HG03060 (cell line): ENCODE measurements around the gene MAP4K2.

Experiments used
- ATAC-seq: cut with Tn5 transposase; IDR thresholded peaks from one replicate; pipeline ENCODE4 v1.9.1; 2021; ENCODE audit warnings: low read depth, moderate number of reproducible peaks; ENCODE audit not compliant: unreplicated experiment

MAP4K2 gene

DNA sequence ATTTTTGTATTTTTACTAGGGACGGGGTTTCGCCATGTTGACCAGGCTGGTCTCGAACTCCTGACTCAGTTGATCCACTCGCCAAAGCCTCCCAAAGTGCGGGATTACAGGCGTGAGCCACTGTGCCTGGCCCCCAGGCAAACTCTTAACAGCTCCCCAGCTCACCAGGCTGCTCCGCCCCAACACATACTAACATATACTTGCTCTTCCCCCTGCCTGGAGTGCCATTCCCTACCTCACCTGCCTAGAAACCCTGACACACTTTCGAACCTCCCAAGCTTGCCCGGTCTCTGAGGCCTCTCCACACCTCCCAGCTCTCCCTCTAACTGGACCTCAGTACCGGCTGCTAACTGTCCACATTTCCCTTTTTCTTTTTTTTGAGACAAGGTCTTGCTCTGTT lies 8.5 kb downstream of the MAP4K2 start:
- ATAC-seq: no peak

DNA sequence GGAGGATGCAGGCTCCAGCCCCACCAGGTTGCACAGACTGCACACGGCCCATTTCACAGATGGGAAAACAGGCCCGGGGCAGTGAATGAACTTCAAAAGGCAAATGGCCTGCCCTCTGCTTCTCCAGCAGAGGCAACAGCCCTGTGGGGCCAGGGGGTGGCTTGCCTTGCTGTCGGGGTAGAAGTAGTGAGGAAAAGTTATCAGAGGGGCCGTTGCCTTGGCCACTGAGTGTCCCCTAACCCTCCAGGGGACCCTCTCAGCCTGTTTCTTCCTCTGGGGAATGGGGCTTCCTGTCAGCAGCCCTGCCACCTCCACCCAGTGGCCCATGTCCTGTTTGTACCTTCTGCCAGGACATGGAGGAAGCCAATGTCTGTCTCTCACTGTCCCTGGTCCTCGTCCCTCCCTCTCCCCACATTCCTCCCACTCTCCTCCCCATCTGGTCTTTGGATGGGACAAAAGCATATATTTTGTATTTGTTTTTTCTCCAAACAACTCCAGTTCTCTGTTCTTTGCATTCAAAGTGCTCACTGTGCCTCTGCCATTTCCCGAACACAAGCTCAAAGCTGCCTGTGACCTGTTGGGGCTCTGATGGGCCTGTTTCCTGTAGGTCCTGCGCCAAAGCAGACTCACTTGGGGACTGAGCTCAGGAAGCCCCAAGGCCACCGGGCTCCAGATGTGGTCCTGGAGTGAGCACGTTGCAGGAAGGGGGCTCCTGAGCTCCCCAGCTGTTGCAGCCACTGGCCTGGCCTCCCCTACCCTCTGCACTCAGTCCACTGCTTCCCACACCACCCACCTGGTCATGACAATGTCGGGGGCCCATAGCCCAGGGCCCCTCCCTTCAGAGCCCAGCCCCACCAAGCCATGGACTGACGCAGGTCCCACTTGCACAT lies 9.5 kb downstream of the MAP4K2 start:
- ATAC-seq: no peak

DNA sequence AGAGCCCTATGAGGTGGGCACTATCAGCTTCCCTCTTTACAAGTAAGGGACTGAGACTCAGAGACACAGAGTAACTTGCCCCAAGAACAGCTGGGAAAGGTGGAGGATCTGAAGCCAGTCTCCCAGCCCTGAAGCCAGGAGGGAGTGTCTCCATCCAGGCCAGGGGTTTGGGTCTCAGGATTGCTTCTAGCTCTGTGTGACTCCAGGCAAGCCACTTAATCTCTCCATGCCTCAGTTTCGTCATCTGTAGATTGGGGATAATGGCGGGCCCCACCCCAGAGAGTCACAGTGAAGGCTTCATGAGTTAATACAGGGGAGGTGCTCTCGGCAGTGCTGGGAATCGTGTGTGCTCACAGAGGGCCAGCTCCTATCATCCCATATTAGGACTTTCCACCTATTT lies 10.5 kb downstream of the MAP4K2 start:
- no peak for ATAC-seq

DNA sequence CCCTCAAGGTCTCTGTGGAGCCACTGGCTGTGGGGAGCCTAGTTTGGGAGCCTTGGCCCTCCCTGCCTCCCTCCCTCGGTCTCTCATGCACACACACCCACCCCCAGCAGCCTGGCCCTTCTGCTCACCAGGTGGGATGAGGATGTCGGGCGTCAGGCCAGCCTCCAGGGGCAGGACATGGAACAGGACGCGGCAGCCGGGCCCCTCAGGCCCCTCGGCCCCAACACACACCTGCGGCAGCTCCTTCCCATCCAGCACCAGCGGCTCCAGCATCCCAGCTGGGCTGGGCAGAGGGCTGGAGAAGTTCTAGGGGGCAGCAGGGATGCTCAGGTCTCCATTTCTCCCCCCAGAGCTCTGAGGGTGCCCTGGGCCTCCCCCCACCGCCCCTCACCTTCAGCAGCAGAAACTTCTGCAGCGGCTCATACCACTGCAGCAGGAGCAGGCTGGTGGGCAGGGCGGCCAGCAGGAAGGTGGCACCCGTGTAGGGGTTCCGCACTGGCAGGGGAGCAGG lies 11.2 kb downstream of the MAP4K2 start:
- ATAC-seq: no peak

DNA sequence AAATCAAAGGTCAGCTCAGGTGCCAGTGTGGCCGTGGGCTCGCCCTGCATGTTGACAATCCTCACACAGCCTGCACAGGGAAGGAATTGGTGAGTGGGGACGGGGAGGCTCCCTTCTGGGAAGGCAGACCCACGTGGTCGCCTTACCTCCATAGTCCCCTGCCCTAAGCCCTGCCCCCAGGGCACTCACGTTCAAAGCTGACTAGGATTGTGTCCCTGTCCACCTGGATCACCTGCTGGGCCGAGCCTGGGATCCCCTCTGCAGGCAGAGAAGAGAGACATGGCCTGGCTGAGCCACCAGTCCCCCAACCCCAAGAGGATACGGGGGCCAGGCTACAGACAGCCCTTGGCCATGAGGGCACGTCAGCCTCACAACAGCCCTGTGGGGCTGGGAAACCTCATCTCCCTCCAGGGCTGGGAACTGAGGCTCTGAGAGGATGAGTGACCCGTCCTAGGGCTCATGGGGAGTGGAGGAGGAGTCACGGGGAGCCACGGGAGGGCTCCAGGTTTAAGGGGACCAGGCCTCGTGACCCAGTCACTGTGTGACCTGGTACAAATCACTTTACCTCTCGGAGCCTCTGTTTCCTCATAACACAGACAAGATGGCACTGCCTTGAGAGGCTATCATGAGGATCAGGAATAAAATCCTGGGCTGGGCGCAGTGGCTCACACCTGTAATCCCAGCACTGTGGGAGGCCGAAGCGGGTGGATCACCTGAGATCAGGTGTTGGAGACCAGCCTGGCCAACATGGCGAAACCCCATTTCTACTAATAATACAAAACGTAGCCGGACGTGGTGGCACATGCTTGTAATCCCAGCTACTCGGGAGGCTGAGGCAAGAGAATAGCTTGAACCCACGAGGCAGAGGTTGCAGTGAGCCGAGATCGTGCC lies 12.6 kb downstream of the MAP4K2 start:
- no peak for ATAC-seq

DNA sequence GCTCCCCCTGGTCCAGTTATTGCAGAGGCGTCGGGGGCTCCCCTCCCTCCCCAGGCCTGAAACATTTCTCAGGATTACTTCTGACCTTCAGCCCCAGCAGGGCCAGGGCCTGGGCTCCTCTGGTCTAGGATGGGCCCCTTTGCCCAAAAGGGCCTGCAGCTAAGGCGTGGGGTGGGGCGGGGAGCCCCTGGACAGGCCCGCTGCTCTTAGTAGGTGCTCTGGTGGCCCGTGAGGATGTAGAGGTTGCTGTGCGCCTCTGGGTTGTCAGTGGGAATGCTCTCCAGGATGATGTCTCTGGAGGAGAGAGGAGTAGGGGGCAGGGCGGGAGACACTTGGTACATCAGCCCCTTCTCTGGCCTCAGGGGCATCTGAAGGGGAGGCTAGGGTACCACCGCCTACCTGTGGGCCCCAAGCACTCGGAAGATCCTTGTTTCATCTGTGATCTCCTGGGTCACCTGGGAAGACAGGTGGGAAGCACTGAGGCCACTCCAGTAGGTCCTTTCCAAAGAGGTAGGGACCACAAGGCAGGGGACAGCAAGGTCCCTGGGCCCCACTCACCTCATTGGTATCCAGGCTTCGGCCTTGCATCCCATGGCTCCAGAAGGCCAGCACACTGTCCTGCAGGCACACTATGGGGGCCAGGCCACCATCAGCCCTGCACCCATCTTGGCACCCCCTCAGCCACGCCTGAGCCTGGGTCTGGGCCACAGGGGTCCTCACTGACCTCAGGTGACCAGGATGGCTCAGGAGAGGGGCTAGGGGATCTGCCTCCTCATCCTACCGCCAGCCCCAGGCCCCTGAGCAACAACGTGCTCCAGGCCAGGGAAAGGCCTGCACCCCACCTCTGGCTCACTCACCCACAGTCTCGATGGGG lies 13.4 kb downstream of the MAP4K2 start:
- no peak for ATAC-seq

DNA sequence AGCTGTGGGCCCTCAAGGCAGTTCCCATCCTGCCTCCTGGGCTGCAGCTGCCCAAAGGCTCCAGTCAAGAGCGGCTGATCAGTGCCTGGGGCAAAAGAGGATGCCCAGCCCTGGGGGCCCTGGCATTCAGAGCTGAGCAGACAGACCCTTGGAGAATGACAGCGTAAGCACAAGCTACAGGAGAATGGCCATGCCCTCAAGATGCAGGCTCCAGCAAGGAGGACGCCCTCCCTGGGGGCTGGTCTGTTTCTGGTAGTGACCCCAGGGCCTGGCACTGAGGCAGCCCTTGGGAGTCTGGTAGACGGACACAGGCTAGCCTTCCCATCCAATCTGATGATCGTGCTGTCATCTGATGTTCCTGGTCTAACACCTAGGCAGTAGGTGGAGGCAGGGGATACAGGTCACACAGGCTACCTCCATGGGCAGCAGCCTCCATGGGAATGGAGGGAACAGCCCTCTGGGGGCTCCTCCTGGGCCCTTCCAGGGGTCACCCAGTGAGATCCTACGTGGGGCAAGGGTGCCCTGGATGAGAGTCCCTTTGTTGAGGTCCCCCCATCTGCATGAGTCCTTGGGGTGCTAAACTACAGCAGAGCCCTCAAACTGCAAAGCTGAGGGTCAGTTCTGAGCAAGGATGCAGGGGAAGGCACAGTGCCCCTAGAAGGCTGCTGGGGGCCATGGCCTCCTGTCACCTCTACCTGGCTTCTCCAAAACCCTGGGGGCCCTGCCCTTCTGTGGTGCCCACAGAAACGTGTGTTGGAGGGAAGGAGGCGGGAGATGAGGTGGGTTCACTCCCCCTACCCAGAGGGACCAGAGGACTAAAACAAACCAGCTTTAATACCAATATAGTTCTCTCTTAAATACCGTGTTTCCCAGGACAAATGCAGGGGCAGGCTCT lies 14.4 kb downstream of the MAP4K2 start:
- ATAC-seq: no peak

DNA sequence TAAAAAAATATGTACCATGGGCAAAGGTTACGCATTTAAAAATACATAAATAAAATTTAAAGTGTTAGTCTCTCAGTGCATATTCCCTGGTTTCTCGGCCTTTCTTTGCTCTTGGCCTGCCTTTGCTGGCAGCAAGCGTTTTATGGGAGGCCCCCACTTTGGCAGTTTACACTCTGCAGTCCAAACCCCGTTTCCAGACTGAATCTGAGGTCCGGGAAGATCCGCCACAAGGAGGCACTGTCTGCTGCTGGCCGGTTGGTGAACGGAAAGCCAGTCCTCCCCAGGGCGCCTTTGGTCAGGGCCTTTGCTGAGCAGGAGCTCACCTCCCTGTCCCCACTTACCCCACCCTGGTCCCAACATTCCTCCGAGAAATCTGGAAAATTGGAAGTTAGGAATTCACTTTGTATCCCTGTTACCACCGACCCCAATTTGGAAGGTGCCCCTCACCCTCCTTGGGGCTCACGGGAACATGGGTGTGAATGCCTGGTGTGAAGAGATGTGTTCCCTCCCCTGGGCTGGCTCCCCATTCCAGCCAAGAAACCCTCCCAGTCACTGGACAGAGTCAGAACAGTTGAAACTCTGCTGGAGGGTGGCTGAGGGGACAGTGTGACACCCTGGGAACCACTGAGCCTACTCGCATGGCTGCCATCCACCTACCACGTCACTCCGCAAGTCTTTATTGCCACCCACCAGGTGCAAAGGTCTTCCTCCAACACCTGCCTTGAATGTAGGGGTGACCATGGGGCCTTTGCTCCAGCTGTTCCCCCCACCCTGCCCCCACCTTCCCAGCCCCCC lies 15.3 kb downstream of the MAP4K2 start:
- ATAC-seq: no peak

DNA sequence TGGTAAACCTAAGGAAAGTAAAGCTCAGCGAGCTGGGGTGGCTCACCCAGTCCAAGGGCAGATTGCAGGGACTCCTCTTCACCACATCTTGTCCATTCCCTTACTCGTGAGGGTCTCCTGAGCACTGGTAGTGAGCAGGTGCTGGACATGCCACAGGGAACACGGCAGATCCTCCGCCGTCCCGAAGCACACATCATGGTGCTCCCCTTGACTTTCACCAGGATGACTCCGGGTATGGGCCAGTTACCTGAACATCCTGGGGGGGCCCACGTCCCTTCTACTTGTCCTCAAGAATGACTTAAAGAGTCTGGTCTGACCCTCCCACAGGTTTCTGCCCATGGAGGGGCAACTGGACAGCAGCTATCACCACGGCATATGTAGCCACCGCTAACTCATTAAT lies 16.7 kb downstream of the MAP4K2 start:
- ATAC-seq: no peak

DNA sequence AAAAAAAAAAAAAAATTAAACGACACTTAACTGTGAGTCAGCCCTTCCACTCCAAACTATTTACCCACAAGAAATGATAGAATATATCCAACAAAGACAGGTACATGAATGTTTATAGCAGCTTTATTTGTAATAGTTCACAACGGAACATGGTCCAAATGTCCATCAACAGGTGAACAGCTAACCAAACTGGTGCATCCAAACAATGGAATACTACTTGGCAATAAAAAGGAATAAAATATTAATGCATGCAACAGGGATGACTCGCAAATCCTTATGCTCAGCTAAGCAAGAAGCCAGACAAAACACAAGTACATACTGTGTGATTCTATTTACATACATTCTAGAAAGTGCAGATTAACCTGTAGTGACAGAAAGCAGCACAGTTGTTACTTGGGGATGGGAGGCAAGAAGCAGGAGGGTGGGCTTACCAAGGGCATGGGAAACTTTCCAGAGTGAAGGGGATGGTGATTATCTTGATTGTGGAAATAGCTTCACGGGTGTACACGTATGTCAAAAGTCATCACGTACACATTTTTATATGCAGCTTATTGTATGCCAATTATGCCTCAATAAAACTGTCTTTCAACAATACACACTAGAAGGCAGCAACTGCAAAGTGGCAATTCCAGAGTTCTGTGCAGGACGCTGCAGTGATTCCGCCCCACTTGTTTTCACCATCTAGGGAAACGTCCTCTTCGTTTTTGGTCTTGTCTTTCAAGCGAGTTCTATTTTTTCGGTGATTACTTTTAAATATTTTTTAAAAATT lies 18.0 kb downstream of the MAP4K2 start:
- ATAC-seq: no peak

DNA sequence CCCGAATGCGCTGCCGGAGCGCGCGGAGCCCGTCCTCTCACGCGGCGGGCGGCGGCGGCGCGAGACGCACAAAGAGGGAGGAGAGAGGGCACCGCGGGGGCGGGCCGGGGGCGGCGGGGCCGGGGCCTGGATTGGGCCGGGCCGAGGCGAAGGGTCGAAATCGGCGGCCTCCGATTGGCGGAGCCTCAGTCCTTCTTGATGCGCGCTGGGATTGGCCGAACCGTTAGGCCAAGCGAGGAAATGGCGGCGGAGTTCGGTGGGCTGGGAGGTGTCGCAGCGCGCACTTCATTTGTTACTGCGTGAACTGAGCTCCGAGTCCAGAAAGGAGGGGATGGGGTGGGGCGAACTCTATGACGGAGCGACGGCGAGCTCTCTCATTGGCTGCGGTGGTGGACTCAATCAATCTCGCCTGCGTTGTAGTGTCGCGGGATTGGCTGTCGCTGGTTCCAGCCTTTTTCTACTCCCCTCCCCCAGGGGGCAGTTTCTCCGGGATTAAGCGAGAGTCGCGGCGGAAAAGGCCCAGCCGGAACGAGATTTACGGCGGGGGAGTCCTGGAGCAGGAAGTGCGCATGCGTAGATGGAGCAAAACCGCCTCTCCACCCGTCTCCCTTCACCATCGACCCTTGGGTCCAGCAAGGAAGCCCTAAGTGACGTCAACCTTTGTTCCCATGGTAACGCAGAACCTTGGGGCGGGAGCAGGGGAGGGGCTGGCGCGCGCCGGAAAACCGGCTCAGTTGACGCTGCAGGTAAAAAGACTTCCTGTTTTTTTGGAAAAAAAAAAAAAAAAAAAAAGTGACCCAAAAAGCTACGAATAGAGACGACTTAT lies 24.3 kb downstream of the MAP4K2 start, which contains the start of gene SF1:
SF1 (minus strand) TSS at position 70 of the 826 bp plus-strand sequence. CDS start 150 bp downstream, outside the sequence.
- ATAC-seq: peak; percentile 64

DNA sequence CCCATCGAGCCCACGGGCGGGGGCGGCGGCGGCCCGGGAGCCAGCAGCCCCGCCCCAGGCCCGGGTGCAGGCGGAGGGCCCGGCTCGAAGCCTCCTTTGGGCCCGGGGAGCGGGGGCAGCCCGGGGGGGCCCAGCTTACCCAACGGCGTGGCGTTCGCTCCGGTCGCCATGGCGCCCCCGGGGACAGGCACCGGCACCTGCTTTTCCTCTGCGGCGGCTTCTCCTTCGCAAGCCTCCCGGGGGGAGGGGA lies 24.9 kb downstream of the MAP4K2 start:
- ATAC-seq: no peak

DNA sequence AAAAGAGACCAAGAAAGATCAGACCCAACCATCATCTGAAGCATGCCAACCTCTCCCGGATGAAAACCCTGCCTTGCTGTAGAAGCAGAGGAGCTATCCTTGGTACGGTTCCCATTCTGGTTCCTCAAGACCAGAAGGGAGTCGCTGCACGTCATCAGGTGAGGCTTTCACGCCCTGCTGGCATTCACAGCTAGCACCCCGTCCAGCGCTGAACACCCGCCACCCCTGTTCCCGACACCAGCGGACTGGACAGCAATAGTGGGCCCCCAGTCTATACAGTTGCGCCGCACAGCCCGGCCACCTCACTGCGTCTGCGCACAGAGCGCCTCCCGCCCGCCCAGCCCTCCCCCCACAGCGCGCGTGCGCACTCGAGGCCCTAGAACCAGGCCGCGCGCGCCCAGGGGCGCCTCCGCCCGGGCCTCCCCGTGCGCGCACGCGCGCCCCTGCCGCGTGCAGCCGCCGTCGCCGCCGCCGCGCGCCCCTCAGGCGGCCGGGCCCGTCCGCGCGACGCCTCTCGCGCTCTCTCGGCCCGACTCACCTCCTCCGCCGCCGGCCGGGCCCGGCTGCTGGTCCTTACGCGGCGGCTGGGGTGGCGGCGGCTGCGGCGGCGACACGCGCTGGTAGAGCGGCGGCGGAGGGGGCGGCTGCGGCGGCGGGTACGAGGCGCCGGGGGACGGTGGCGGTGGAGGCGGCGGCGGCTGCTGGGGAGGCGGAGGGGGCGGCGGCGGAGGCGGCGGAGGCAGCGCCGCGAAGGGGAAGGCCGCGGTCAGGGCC lies 25.4 kb downstream of the MAP4K2 start:
- ATAC-seq: no peak

DNA sequence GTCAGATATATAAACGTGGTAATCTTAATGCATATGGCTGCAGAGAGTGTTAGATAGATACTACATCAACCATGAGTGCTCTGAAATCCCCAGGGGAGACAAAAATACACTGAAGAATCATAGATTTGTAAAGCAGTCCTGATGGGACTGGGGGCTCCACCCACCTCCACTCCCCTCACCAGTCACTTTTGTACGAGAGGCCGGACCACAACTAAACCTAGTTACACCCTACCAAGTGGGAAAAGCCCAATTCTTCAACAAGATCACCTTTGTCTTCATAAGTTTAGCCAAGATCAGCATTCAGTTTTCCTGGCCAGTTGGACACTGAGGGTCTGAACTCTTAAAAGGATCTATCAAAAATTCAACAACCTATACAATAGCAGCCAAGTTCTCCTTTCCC lies 26.1 kb downstream of the MAP4K2 start:
- no peak for ATAC-seq

DNA sequence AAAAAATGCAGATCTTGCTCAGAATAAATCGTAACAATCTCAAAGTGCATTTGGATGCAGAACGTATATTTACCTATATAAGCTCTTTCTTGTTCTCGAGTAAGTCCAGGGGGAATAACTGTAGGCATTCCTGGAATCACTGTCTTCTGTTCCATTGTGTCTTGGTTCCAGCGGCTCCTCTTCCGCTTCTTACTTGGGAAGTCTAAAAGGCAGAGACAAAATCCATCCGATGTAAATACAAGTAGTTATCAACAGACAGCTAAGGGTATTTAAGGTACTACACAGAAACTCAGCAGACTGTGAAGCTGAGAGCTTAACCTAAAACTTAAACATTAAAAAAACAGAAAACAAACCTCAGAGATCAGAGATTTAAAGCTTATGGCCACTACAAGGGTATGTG lies 26.6 kb downstream of the MAP4K2 start:
- ATAC-seq: no peak

DNA sequence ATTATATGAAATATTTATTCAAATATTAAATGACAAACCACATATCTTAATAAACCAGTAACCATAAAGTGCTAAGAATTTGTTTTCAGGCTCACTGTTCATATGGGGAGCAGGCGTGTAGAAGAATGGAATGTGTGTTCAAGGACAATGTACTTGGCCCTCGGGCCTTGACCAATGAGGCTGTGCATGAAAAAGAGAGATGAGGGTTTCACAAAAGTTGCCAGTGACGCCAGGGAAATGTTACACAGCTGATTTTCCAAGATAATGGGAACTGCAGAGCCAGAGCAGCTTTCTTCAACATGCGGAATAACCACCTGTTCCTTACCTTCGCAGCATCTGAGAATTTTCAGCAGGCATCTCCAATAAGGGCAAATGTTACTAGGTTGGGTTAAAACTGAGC lies 28.9 kb downstream of the MAP4K2 start:
- no peak for ATAC-seq
